ENCODE measurements around the gene STYXL2. TPM values are rescaled to one million over a fixed set of nuclear protein-coding genes. Genes with fewer than 3 reads are reported as not detected.

Gene STYXL2
- total and polyA plus RNA-seq, 2 donors (not counting 3 experiments of a cell fraction or from before 2014, with no cell fraction given), result not detected

DNA sequence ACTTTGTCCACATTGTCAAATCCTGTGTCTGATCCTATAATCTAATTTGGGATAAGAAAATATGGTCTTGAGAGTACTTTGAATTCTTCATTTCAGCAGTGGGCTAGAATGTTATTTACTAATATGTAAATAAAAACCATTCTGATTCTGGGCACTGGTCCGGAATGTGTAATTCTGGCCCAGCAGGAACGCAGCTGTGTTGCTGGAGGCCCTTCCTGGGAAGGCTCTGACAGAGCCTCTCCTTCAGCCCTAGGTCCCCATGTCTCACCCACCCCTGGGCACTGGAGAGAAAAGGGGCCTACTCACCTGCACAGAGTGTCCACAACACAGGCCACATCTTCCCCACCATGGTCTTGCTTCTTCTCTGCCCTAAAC lies 3.9 kb upstream of the STYXL2 start:
- Histone ChIP-seq H3K27me3 (ENCODE audit: control insufficient read depth in 2 of 2, insufficient read depth in 2 of 2, low read length in 2 of 2) (no peaks in the 10 kb centered on the region), H3K4me2 (ENCODE audit: insufficient read depth, low read length) (no peak overlapping the region), H3K4me3 (replicated peaks in 1 of 3; ENCODE audit: insufficient read depth in 1 of 3, low read depth in 1 of 3, low read length in 3 of 3) (no peak overlapping the region), H3K27ac (ENCODE audit: insufficient read depth, low read depth, low read length) (no peak overlapping the region), H3K9ac (replicated peaks; ENCODE audit: extremely low read depth, insufficient read depth, low read length) (no peak overlapping the region), H3K9me1 (replicated peaks; ENCODE audit: control insufficient read depth, extremely low read depth, insufficient read depth, low read length) (no peaks in the 10 kb centered on the region), H3K36me3 (ENCODE audit: control insufficient read depth in 2 of 2, extremely low read depth in 1 of 2, insufficient read depth in 2 of 2, low read length in 2 of 2) (no peaks in the 10 kb centered on the region), H2AFZ (ENCODE audit: low read depth, low read length) (no peak overlapping the region), H3K79me2 (ENCODE audit: control insufficient read depth, insufficient read depth, low read length) (no peaks in the 10 kb centered on the region), H4K20me1 (replicated peaks; ENCODE audit: control insufficient read depth, extremely low read depth, insufficient read depth, low read length) (no peaks in the 10 kb centered on the region), H3K9me3 (replicated peaks; ENCODE audit: control insufficient read depth, insufficient read depth, low read length) (no peaks in the 10 kb centered on the region), H3K4me1 (ENCODE audit: control insufficient read depth, extremely low read depth, insufficient read depth, low read length) (no peaks in the 10 kb centered on the region)
- BruUV-seq (replicated peaks), result no TSS peak
- TF ChIP-seq CTCF (IDR thresholded peaks at IDR 0.05; ENCODE audit: extremely low read depth in 1 of 2, insufficient read depth in 1 of 2, low read depth in 1 of 2, low read length in 2 of 2) (no peak), MYC (IDR thresholded peaks at IDR 0.05; ENCODE audit: low read depth, low read length) (no peak), POLR2A (IDR thresholded peaks at IDR 0.05; ENCODE audit: low read depth, low read length) (no peak), POLR2AphosphoS5 (IDR thresholded peaks at IDR 0.05; ENCODE audit: insufficient read depth, low read depth, low read length) (no peak), JUN (IDR thresholded peaks at IDR 0.05; ENCODE audit: borderline replicate concordance, insufficient read depth, insufficient read length, low read depth) (no peak), FOS (IDR thresholded peaks at IDR 0.05; ENCODE audit: borderline replicate concordance, insufficient read depth, low read length) (no peak), GATA2 (IDR thresholded peaks at IDR 0.05; ENCODE audit: insufficient read depth, insufficient read length, low read depth, low read length) (no peak), EZH2 (IDR thresholded peaks at IDR 0.05; ENCODE audit: borderline replicate concordance, low read depth, low read length, severe bottlenecking) (no peak)
- TF ChIP-seq, protein P1, sequence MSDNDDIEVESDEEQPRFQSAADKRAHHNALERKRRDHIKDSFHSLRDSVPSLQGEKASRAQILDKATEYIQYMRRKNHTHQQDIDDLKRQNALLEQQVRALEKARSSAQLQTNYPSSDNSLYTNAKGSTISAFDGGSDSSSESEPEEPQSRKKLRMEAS (IDR thresholded peaks at IDR 0.05; ENCODE audit: insufficient read depth, insufficient read length), result no peak
- dilution Hi-C loops (cut with MboI; ENCODE audit: extremely low pct_ligation_motif_present, low sequenced_read_pairs), result no loop called here
- DNase-seq (ENCODE audit: low read depth, low spot score) (no peak), FAIRE-seq (no peak)
- intact Hi-C loops (cut with micrococcal nuclease), result no loop called here
- ChIA-PET CTCF (no interaction called here), POLR2A (no interaction called here)

All from endothelial cell of umbilical vein (primary cell).